GM12878 (cell line): ENCODE measurements around the gene MGAT5. TPM values are rescaled to one million over a fixed set of nuclear protein-coding genes. Genes with fewer than 3 reads are reported as not detected.

Experiments used
- ATAC-seq: fragments of 200-7000 bp; cut with Tn5 transposase; 3 replicates; pipeline ENCODE4 v1.9.1; 2020; ENCODE audit warnings: mild to moderate bottlenecking, moderate library complexity
- BruUV-seq: library from RNA; stranded (reverse); fragments of 400-500 nt; replicated peaks from 2 replicates; lab custom pipeline; 2021; lab: Mats Ljungman, UMichigan
- CTCF ChIA-PET: fragments of 300-600 bp; sonication (Branson Sonifier 250); formaldehyde crosslinking; extraction: SDS; loops from one replicate; lab custom pipeline; 2021; ENCODE audit warnings: inconsistent platforms; lab: Yijun Ruan, JAX
- POLR2A ChIA-PET: fragments of 350-600 bp; formaldehyde crosslinking; extraction: SDS; loops from one replicate; lab custom pipeline; 2021; ENCODE audit warnings: inconsistent platforms; lab: Charles Lee
- RAD21 ChIA-PET: fragments of 300-600 bp; sonication (Branson Sonifier 250); formaldehyde crosslinking; loops from one replicate; lab custom pipeline; 2023; ENCODE audit warnings: antibody characterized with exemption; ENCODE audit not compliant: unreplicated experiment; lab: Charles Lee
- SMC1A ChIA-PET: fragments of 300-600 bp; sonication (Branson Sonifier 250); formaldehyde crosslinking; loops from one replicate; lab custom pipeline; 2023; ENCODE audit not compliant: unreplicated experiment, uncharacterized antibody; lab: Charles Lee
- DNase-seq: peaks from one replicate; pipeline ENCODE4 v3.0.0-alpha.2; 2011; ENCODE audit warnings: low read depth, low spot score
- FAIRE-seq: peaks from 3 replicates; lab custom pipeline; 2011; peaks lifted over from hg19 to GRCh38; lab: Jason Lieb, UNC
- H2AFZ ChIP-seq: 2 replicates; pipeline ENCODE4 v1.6.0; 2011; ENCODE audit warnings: low read depth, low read length, control low read depth; ENCODE audit not compliant: control insufficient read depth
- H3K27ac ChIP-seq: 2 replicates; pipeline ENCODE4 v1.5.1; 2011; ENCODE audit warnings: control low read depth; ENCODE audit not compliant: control insufficient read depth, insufficient read depth
- H3K27me3 ChIP-seq, 2 experiments: replicated peaks in 1 of 2; 2 replicates each; pipeline versions ENCODE4 v1.6.0 to v1.6.1; 2011; ENCODE audit warnings: low read length in 1 of 2; ENCODE audit not compliant: control insufficient read depth in 2 of 2, insufficient read depth in 2 of 2
- H3K36me3 ChIP-seq, 2 experiments: 2 replicates each; pipeline ENCODE4 v1.5.1; 2011; ENCODE audit warnings: low read length in 1 of 2; ENCODE audit not compliant: control insufficient read depth in 2 of 2, insufficient read depth in 2 of 2
- H3K4me1 ChIP-seq: 2 replicates; pipeline ENCODE4 v1.6.1; 2011; ENCODE audit warnings: mild to moderate bottlenecking, low read length, moderate library complexity, mixed read lengths; ENCODE audit not compliant: control insufficient read depth, insufficient read depth
- H3K4me2 ChIP-seq: 2 replicates; pipeline ENCODE4 v1.6.0; 2011; ENCODE audit warnings: control low read depth; ENCODE audit not compliant: control insufficient read depth, insufficient read depth
- H3K4me3 ChIP-seq: fragments of 200-600 bp; sonication (generic); 2 replicates; pipeline ENCODE4 v1.5.1; 2016
- H3K79me2 ChIP-seq: 2 replicates; pipeline ENCODE4 v1.6.0; 2011; ENCODE audit warnings: low read length; ENCODE audit not compliant: control insufficient read depth, insufficient read depth
- H3K9ac ChIP-seq: 2 replicates; pipeline ENCODE4 v1.8.0; 2011; ENCODE audit warnings: low read length, control low read depth, mixed read lengths; ENCODE audit not compliant: control insufficient read depth, insufficient read depth
- H3K9me3 ChIP-seq: replicated peaks from 3 replicates; pipeline ENCODE4 v1.5.1; 2011; ENCODE audit warnings: mild to moderate bottlenecking, low read length; ENCODE audit not compliant: control insufficient read depth, insufficient read depth
- H4K20me1 ChIP-seq: 2 replicates; pipeline ENCODE4 v1.6.0; 2011; ENCODE audit not compliant: control insufficient read depth, insufficient read depth
- CBX3 ChIP-seq: fragments of 200-600 bp; sonication (generic); IDR thresholded peaks from 2 replicates; pipeline ENCODE4 v1.6.1; 2016; ENCODE audit warnings: low read depth, borderline replicate concordance
- CREB1 ChIP-seq: IDR thresholded peaks from 2 replicates; pipeline ENCODE4 v1.6.1; 2012; ENCODE audit warnings: low read depth, mild to moderate bottlenecking, inconsistent platforms
- DPF2 ChIP-seq: fragments of 450-650 bp; IDR thresholded peaks from 2 replicates; pipeline ENCODE4 v1.6.1; 2017; ENCODE audit warnings: mild to moderate bottlenecking
- MTA3 ChIP-seq: IDR thresholded peaks from 2 replicates; pipeline ENCODE4 v1.6.1; 2012; ENCODE audit warnings: low read length, inconsistent platforms, borderline replicate concordance
- NFYB ChIP-seq: IDR thresholded peaks from 2 replicates; pipeline ENCODE4 v1.6.1; 2011; ENCODE audit warnings: low read depth, mild to moderate bottlenecking, low read length, improper control_type of control experiment, moderate library complexity; ENCODE audit not compliant: insufficient read depth
- NR2C2 ChIP-seq: IDR thresholded peaks from 2 replicates; pipeline ENCODE4 v1.6.1; 2011; ENCODE audit warnings: borderline replicate concordance, low read depth; ENCODE audit not compliant: control insufficient read depth, insufficient read length
- POU2F2 ChIP-seq: IDR thresholded peaks from 3 replicates; pipeline ENCODE4 v1.6.1; 2011; ENCODE audit warnings: low read depth, mild to moderate bottlenecking, low read length, borderline replicate concordance
- RELA ChIP-seq: fragments of 450-650 bp; IDR thresholded peaks from 2 replicates; pipeline ENCODE4 v1.8.0; 2014; ENCODE audit warnings: borderline replicate concordance; ENCODE audit not compliant: partially characterized antibody
- SPI1 ChIP-seq: IDR thresholded peaks from 2 replicates; pipeline ENCODE4 v1.6.1; 2011; ENCODE audit warnings: low read depth, mild to moderate bottlenecking, low read length, moderate library complexity, borderline replicate concordance; ENCODE audit not compliant: insufficient read depth
- TCF12 ChIP-seq: IDR thresholded peaks from 2 replicates; pipeline ENCODE4 v1.6.1; 2011; ENCODE audit warnings: low read depth, mild to moderate bottlenecking, low read length
- in situ Hi-C: fragments of 300-500 bp; cut with MboI; formaldehyde crosslinking; loops from 9 replicates; pipeline ENCODE4 v1.14.3; 2018; ENCODE audit warnings: mixed read lengths
- intact Hi-C: fragments of 100-400 bp; cut with micrococcal nuclease; formaldehyde crosslinking; loops from one replicate; pipeline ENCODE4 v1.14.2; 2022; ENCODE audit not compliant: unreplicated experiment
- polyA plus RNA-seq, 11 experiments: library from polyadenylated mRNA; depleted of rRNA in 4 of 11; unstranded in 6 of 11; stranded (reverse) in 5 of 11; fragments of >200 nt; fragmentation: Nextera tagmentation in 4 of 11; fragmentation: Illumina TruSeq in 1 of 11; extraction: Ambion mirVana in 4 of 11; extraction: Trizol in 1 of 11; gene quantifications; 1 replicate in 1 of 11; 2 replicates in 10 of 11; pipeline versions ENCODE4 v1.2.1 to v1.2.3, GENCODE V29; 2011 to 2016; ENCODE audit warnings: inconsistent platforms in 2 of 11, missing spikeins in 2 of 11, low read depth in 1 of 11
- total RNA-seq, 4 experiments: library from RNA; depleted of rRNA in 3 of 4; stranded (reverse); fragments of >200 nt in 3 of 4; fragmentation: Illumina TruSeq in 1 of 4; extraction: Trizol in 1 of 4; gene quantifications; 2 replicates each; pipeline versions ENCODE4 v1.2.1 to v1.2.3, GENCODE V29; 2013 to 2021
- TF ChIP-seq, protein P1 (sequence below): fragments of 450-650 bp; IDR thresholded peaks from 2 replicates; pipeline ENCODE4 v1.6.1; 2016; ENCODE audit warnings: mild to moderate bottlenecking, moderate library complexity, borderline replicate concordance
- TF ChIP-seq, protein P2 (sequence below): fragments of 450-650 bp; IDR thresholded peaks from 2 replicates; pipeline ENCODE4 v1.6.1; 2017; ENCODE audit warnings: mild to moderate bottlenecking, moderate library complexity
- TF ChIP-seq, protein P3 (sequence below): fragments of 450-650 bp; conservative IDR thresholded peaks from 2 replicates; pipeline ENCODE4 v1.6.1; 2017; ENCODE audit warnings: mild to moderate bottlenecking, moderate library complexity

The MGAT5 gene
- total and polyA plus RNA-seq, 10 of the 15 experiments (the other 5 are each of a cell fraction or from before 2014, with no cell fraction given), result 4.9 to 104 (median 36.2) TPM

DNA sequence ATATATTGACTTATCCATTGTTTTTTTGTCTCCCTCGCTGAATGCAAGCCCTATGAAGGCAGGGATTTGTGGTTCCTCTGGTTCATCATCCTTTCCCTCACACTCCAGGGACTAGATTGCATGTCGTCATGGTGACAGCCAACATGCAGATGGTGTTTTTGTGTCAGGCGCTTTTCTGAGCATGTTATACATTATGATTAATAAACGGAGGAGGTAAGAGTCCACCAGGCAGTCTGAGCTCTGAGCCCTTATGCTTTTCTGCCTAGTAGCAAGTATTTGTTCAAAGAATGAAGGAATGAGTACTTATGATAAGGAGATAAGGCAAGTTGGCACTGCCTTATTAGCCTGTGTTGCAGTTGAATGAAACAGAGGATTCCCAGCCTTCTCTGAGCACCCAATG is 181.6 kb downstream of the MGAT5 start (continued):
- TF ChIP-seq, protein P1, sequence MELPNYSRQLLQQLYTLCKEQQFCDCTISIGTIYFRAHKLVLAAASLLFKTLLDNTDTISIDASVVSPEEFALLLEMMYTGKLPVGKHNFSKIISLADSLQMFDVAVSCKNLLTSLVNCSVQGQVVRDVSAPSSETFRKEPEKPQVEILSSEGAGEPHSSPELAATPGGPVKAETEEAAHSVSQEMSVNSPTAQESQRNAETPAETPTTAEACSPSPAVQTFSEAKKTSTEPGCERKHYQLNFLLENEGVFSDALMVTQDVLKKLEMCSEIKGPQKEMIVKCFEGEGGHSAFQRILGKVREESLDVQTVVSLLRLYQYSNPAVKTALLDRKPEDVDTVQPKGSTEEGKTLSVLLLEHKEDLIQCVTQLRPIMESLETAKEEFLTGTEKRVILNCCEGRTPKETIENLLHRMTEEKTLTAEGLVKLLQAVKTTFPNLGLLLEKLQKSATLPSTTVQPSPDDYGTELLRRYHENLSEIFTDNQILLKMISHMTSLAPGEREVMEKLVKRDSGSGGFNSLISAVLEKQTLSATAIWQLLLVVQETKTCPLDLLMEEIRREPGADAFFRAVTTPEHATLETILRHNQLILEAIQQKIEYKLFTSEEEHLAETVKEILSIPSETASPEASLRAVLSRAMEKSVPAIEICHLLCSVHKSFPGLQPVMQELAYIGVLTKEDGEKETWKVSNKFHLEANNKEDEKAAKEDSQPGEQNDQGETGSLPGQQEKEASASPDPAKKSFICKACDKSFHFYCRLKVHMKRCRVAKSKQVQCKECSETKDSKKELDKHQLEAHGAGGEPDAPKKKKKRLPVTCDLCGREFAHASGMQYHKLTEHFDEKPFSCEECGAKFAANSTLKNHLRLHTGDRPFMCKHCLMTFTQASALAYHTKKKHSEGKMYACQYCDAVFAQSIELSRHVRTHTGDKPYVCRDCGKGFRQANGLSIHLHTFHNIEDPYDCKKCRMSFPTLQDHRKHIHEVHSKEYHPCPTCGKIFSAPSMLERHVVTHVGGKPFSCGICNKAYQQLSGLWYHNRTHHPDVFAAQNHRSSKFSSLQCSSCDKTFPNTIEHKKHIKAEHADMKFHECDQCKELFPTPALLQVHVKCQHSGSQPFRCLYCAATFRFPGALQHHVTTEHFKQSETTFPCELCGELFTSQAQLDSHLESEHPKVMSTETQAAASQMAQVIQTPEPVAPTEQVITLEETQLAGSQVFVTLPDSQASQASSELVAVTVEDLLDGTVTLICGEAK, result no peak
- TF ChIP-seq CREB1, result no peak

DNA sequence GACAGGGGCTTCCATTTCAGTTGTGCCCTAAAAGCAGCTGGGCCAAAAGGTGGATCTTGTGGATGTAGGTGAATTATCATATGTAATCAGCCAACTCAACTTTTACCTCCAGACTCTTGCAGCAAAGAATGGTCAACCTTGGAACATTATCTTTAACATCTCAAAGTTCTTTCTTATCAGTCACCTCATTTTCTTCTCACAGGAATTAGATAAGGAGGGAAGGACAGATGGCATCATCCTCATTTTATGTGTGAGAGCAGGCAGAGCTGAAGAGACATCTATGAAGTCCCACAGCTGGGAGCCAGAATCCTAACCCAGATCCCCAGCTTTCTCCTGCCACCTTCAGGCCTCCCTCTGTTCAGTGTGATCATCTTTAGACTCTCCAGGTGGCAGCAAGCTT is 182.1 kb downstream of the MGAT5 start:
- in situ Hi-C loops, result no loop called here
- CTCF ChIA-PET, result interaction anchor here (0.9 to 3.9 kb wide), 3 partner anchors 16 to 319 kb away, joined by 3 to 25 read pairs (median 5); no protein-coding TSS in a partner anchor
- BruUV-seq, result no TSS peak
- no peak for TF ChIP-seq TCF12
- no peak for TF ChIP-seq POU2F2
- no peak for TF ChIP-seq NFYB
- no peak for TF ChIP-seq NR2C2
- no peak for TF ChIP-seq MTA3
- TF ChIP-seq, protein P2, sequence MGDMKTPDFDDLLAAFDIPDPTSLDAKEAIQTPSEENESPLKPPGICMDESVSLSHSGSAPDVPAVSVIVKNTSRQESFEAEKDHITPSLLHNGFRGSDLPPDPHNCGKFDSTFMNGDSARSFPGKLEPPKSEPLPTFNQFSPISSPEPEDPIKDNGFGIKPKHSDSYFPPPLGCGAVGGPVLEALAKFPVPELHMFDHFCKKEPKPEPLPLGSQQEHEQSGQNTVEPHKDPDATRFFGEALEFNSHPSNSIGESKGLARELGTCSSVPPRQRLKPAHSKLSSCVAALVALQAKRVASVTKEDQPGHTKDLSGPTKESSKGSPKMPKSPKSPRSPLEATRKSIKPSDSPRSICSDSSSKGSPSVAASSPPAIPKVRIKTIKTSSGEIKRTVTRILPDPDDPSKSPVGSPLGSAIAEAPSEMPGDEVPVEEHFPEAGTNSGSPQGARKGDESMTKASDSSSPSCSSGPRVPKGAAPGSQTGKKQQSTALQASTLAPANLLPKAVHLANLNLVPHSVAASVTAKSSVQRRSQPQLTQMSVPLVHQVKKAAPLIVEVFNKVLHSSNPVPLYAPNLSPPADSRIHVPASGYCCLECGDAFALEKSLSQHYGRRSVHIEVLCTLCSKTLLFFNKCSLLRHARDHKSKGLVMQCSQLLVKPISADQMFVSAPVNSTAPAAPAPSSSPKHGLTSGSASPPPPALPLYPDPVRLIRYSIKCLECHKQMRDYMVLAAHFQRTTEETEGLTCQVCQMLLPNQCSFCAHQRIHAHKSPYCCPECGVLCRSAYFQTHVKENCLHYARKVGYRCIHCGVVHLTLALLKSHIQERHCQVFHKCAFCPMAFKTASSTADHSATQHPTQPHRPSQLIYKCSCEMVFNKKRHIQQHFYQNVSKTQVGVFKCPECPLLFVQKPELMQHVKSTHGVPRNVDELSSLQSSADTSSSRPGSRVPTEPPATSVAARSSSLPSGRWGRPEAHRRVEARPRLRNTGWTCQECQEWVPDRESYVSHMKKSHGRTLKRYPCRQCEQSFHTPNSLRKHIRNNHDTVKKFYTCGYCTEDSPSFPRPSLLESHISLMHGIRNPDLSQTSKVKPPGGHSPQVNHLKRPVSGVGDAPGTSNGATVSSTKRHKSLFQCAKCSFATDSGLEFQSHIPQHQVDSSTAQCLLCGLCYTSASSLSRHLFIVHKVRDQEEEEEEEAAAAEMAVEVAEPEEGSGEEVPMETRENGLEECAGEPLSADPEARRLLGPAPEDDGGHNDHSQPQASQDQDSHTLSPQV, result no peak
- no peak for TF ChIP-seq SPI1
- no peak for TF ChIP-seq DPF2
- TF ChIP-seq CBX3, result no peak
- no peak for TF ChIP-seq RELA
- TF ChIP-seq, protein P3, sequence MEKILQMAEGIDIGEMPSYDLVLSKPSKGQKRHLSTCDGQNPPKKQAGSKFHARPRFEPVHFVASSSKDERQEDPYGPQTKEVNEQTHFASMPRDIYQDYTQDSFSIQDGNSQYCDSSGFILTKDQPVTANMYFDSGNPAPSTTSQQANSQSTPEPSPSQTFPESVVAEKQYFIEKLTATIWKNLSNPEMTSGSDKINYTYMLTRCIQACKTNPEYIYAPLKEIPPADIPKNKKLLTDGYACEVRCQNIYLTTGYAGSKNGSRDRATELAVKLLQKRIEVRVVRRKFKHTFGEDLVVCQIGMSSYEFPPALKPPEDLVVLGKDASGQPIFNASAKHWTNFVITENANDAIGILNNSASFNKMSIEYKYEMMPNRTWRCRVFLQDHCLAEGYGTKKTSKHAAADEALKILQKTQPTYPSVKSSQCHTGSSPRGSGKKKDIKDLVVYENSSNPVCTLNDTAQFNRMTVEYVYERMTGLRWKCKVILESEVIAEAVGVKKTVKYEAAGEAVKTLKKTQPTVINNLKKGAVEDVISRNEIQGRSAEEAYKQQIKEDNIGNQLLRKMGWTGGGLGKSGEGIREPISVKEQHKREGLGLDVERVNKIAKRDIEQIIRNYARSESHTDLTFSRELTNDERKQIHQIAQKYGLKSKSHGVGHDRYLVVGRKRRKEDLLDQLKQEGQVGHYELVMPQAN, result no peak

More for the DNA sequence above, 182.1 kb downstream of the MGAT5 start:
- H3K9ac ChIP-seq, result no peak overlapping the region
- ChIA-PET POLR2A (no interaction called here), SMC1A (interaction anchor here (1.0 to 3.1 kb wide), 3 partner anchors 113 to 317 kb away, joined by 3 to 9 read pairs (median 3); no protein-coding TSS in a partner anchor), RAD21 (interaction anchor here (1.1 to 1.3 kb wide), 2 partner anchors 24 to 318 kb away, joined by 3 read pairs; no protein-coding TSS in a partner anchor)
- H3K4me1 ChIP-seq, result no peaks in the 10 kb centered on the region
- peaks cover 17 to 45% of the 10 kb centered on the region in 2 experiments for H3K36me3 ChIP-seq
- DNase-seq (no peak), FAIRE-seq (no peak), ATAC-seq (no peak)
- no peaks in the 10 kb centered on the region for H3K79me2 ChIP-seq
- H2AFZ ChIP-seq, result no peak overlapping the region
- intact Hi-C loops, result no loop called here
- no peaks in the 10 kb centered on the region for H3K9me3 ChIP-seq
- H3K4me2 ChIP-seq, result no peak overlapping the region
- H3K4me3 ChIP-seq, result no peak overlapping the region
- no peak overlapping the region for H3K27ac ChIP-seq
- H3K27me3 ChIP-seq, result no peaks in the 10 kb centered on the region
- H4K20me1 ChIP-seq, result no peaks in the 10 kb centered on the region
